Smooth muscle cell (in vitro differentiated cells): ENCODE measurements around the gene PPP1R12B. TPM values are rescaled to one million over a fixed set of nuclear protein-coding genes. Genes with fewer than 3 reads are reported as not detected.
"Not testable (repeated sequence)": the region's sequence is repeated elsewhere in the genome, so short reads cannot be mapped to it uniquely, and the experiment has no call there.

Experiments
- DNase-seq: peaks from one replicate; lab custom pipeline; 2025; ENCODE audit not compliant: unreplicated experiment; lab: John Stamatoyannopoulos, UW
- H2AFZ ChIP-seq: fragments of 200-600 bp; sonication (generic); 2 replicates; pipeline ENCODE4 v1.6.0; 2016; ENCODE audit warnings: antibody characterized with exemption, low read depth, mild to moderate bottlenecking
- H3F3A ChIP-seq: fragments of 200-600 bp; sonication (generic); 2 replicates; pipeline ENCODE4 v1.6.0; 2017; ENCODE audit warnings: antibody characterized with exemption, low read depth
- H3K27ac ChIP-seq: fragments of 200-600 bp; sonication (generic); 2 replicates; pipeline ENCODE4 v1.5.1; 2016; ENCODE audit warnings: low read depth, mild to moderate bottlenecking
- H3K27me3 ChIP-seq: fragments of 200-600 bp; sonication (generic); 2 replicates; pipeline ENCODE4 v1.6.1; 2016; ENCODE audit warnings: low read depth, mild to moderate bottlenecking
- H3K36me3 ChIP-seq: fragments of 200-600 bp; sonication (generic); 2 replicates; pipeline ENCODE4 v1.5.1; 2016; ENCODE audit warnings: low read depth
- H3K4me1 ChIP-seq: fragments of 200-600 bp; sonication (generic); 2 replicates; pipeline ENCODE4 v1.5.1; 2016; ENCODE audit warnings: low read depth
- H3K4me2 ChIP-seq: fragments of 200-600 bp; sonication (generic); 2 replicates; pipeline ENCODE4 v1.6.0; 2016; ENCODE audit warnings: mild to moderate bottlenecking
- H3K4me3 ChIP-seq: fragments of 200-600 bp; sonication (generic); 2 replicates; pipeline ENCODE4 v1.5.1; 2016; ENCODE audit warnings: mild to moderate bottlenecking
- H3K79me2 ChIP-seq: fragments of 200-600 bp; sonication (generic); 2 replicates; pipeline ENCODE4 v1.6.0; 2016; ENCODE audit warnings: low read depth, mild to moderate bottlenecking
- H3K9ac ChIP-seq: fragments of 200-600 bp; sonication (generic); 2 replicates; pipeline ENCODE4 v1.6.0; 2016; ENCODE audit warnings: low read depth
- H3K9me3 ChIP-seq: fragments of 200-600 bp; sonication (generic); replicated peaks from 2 replicates; pipeline ENCODE4 v1.5.1; 2016; ENCODE audit warnings: low read depth
- H4K20me1 ChIP-seq: fragments of 200-600 bp; sonication (generic); 2 replicates; pipeline ENCODE4 v1.6.0; 2016; ENCODE audit warnings: low read depth
- CTCF ChIP-seq: fragments of 200-600 bp; sonication (generic); IDR thresholded peaks from 2 replicates; pipeline ENCODE4 v1.5.1; 2017; ENCODE audit warnings: borderline replicate concordance, mild to moderate bottlenecking, antibody characterized with exemption; ENCODE audit not compliant: insufficient read depth, poor library complexity, severe bottlenecking
- WGBS: methylation state at CpG from one replicate; pipeline ENCODE4 v1.1.7; 2016; ENCODE audit warnings: low lambda C conversion rate; 5-methylcytosine and 5-hydroxymethylcytosine counted together
- polyA plus RNA-seq: library from polyadenylated mRNA; unstranded; fragments of >200 nt; fragmentation: Nextera tagmentation; extraction: Ambion mirVana; gene quantifications from 2 replicates; pipeline ENCODE4 v1.2.1, GENCODE V29; 2016
- total RNA-seq: library from RNA; depleted of rRNA; stranded (reverse); fragments of >200 nt; gene quantifications from 2 replicates; pipeline ENCODE4 v1.2.3, GENCODE V29; 2014

Gene PPP1R12B
- total and polyA plus RNA-seq, 2 experiments from 2014 or later = 2.8 to 6.7 TPM

GRCh38 chr1:202434059-202434458 lies 85.6 kb downstream of the PPP1R12B start:
- no peak overlapping the region for H3K4me3 ChIP-seq
- no peak for TF ChIP-seq CTCF
- no peaks in the 10 kb centered on the region for H4K20me1 ChIP-seq
- H3K4me2 ChIP-seq = no peak overlapping the region
- H3K27me3 ChIP-seq = no peaks in the 10 kb centered on the region
- H3K27ac ChIP-seq = no peak overlapping the region
- no peaks in the 10 kb centered on the region for H3K4me1 ChIP-seq
- no peak overlapping the region for H3K9ac ChIP-seq
- no peak overlapping the region for H2AFZ ChIP-seq
- DNase-seq = no peak
- no peaks in the 10 kb centered on the region for H3K9me3 ChIP-seq
- H3F3A ChIP-seq = no peaks in the 10 kb centered on the region
- H3K79me2 ChIP-seq = no peaks in the 10 kb centered on the region
- H3K36me3 ChIP-seq = no peaks in the 10 kb centered on the region

- no peak overlapping the region for H3K4me3 ChIP-seq
- no peak for DNase-seq
- no peak overlapping the region for H3K4me2 ChIP-seq
- no peaks in the 10 kb centered on the region for H3F3A ChIP-seq
- no peaks in the 10 kb centered on the region for H3K9me3 ChIP-seq
- H3K36me3 ChIP-seq = peaks cover 2% of the 10 kb centered on the region
- H3K9ac ChIP-seq = no peak overlapping the region
- 97% methylated on average over 37 of the region's 37 CpGs for WGBS
- H3K79me2 ChIP-seq = no peaks in the 10 kb centered on the region
- H2AFZ ChIP-seq = no peak overlapping the region
- no peak for TF ChIP-seq CTCF
- H3K27ac ChIP-seq = no peak overlapping the region
- H3K4me1 ChIP-seq = no peaks in the 10 kb centered on the region
- H4K20me1 ChIP-seq = no peaks in the 10 kb centered on the region
- H3K27me3 ChIP-seq = no peaks in the 10 kb centered on the region
Observed at GRCh38 chr1:202438393-202439174, 90.1 kb downstream of the PPP1R12B start.

GRCh38 chr1:202439308-202439707 lies 90.8 kb downstream of the PPP1R12B start:
- H3K9ac ChIP-seq = no peak overlapping the region
- no peak overlapping the region for H2AFZ ChIP-seq
- no peak overlapping the region for H3K4me2 ChIP-seq
- H3K79me2 ChIP-seq = no peaks in the 10 kb centered on the region
- no peaks in the 10 kb centered on the region for H3K9me3 ChIP-seq
- no peak for DNase-seq
- peaks cover 2% of the 10 kb centered on the region for H3K36me3 ChIP-seq
- H3F3A ChIP-seq = no peaks in the 10 kb centered on the region
- WGBS = 86% methylated on average over 12 of the region's 14 CpGs
- no peak overlapping the region for H3K27ac ChIP-seq
- no peaks in the 10 kb centered on the region for H4K20me1 ChIP-seq
- no peaks in the 10 kb centered on the region for H3K27me3 ChIP-seq
- H3K4me3 ChIP-seq = no peak overlapping the region
- H3K4me1 ChIP-seq = no peaks in the 10 kb centered on the region
- no peak for TF ChIP-seq CTCF

GRCh38 chr1:202448140-202448539 lies 99.6 kb downstream of the PPP1R12B start:
- H3K9me3 ChIP-seq, H2AFZ ChIP-seq, DNase-seq, H3K27me3 ChIP-seq, H3K9ac ChIP-seq, H4K20me1 ChIP-seq, H3K4me3 ChIP-seq, H3K36me3 ChIP-seq, H3F3A ChIP-seq, H3K27ac ChIP-seq, H3K4me2 ChIP-seq, H3K4me1 ChIP-seq, H3K79me2 ChIP-seq: not testable (repeated sequence)
- WGBS = 99% methylated on average over 2 of the region's 2 CpGs

- H3K9ac ChIP-seq, H3K27ac ChIP-seq: not testable (repeated sequence)
- WGBS = 96% methylated on average over 9 of the region's 26 CpGs
Observed at GRCh38 chr1:202451641-202452040, 103.1 kb downstream of the PPP1R12B start.

More at GRCh38 chr1:202451641-202452040, 103.1 kb downstream of the PPP1R12B start:
- not testable (repeated sequence) for H2AFZ ChIP-seq, H3K36me3 ChIP-seq, H3K4me2 ChIP-seq, H4K20me1 ChIP-seq, DNase-seq, H3K9me3 ChIP-seq, H3K4me1 ChIP-seq, H3K27me3 ChIP-seq, H3K79me2 ChIP-seq, H3F3A ChIP-seq, H3K4me3 ChIP-seq
